Measurements from ENCODE around the gene UBE2F.
A peak's percentile ranks its signal among the peaks of the same experiment; 100 is the strongest.

The UBE2F gene

GRCh38 chr2:237934186-237934585 is 32.6 kb upstream of the UBE2F start:
- H3K4me3 ChIP-seq (replicated peaks in 1 of 2; ENCODE audit: low read depth in 2 of 2, low read length in 2 of 2) = no peak overlapping the region
- no peak for DNase-seq (ENCODE audit: low read depth in 2 of 2)
- TF ChIP-seq, protein P1, sequence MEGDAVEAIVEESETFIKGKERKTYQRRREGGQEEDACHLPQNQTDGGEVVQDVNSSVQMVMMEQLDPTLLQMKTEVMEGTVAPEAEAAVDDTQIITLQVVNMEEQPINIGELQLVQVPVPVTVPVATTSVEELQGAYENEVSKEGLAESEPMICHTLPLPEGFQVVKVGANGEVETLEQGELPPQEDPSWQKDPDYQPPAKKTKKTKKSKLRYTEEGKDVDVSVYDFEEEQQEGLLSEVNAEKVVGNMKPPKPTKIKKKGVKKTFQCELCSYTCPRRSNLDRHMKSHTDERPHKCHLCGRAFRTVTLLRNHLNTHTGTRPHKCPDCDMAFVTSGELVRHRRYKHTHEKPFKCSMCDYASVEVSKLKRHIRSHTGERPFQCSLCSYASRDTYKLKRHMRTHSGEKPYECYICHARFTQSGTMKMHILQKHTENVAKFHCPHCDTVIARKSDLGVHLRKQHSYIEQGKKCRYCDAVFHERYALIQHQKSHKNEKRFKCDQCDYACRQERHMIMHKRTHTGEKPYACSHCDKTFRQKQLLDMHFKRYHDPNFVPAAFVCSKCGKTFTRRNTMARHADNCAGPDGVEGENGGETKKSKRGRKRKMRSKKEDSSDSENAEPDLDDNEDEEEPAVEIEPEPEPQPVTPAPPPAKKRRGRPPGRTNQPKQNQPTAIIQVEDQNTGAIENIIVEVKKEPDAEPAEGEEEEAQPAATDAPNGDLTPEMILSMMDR (IDR thresholded peaks at IDR 0.05; ENCODE audit: low read depth, low read length) = no peak

- TF ChIP-seq, protein P1 (IDR thresholded peaks at IDR 0.05; ENCODE audit: low read depth, low read length) = no peak
- no peak overlapping the region for H3K4me3 ChIP-seq (replicated peaks in 1 of 2; ENCODE audit: low read depth in 2 of 2, low read length in 2 of 2)
- peak; percentile 26 to 37 for DNase-seq (ENCODE audit: low read depth in 2 of 2)
Measured at GRCh38 chr2:237935740-237936452, 30.9 kb upstream of the UBE2F start.

- no peak for DNase-seq (ENCODE audit: low read depth in 2 of 2)
Measured at GRCh38 chr2:237939251-237939650, 27.6 kb upstream of the UBE2F start.

DNA sequence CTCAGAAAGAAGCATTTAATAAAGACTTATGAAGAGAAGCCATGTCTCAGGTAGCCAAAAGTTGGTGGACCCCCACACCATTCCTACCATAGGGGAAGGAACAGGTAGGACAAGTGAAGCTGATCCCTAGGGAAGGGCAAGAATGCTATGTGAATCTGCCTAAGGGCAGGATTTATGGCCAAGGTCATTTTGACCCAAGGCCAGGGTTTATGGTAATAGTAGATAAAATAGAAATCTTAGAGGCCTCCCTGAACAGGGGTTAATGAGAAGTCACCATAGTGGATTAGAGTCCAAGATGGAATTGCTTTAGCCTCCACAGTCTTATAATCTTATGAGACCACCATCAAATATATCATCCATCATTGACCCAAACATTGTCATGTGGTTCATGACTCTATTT is 26.0 kb upstream of the UBE2F start:
- TF ChIP-seq, protein P1 (IDR thresholded peaks at IDR 0.05; ENCODE audit: low read depth, low read length) = no peak
- no peak for DNase-seq (ENCODE audit: low read depth in 2 of 2)

More at GRCh38 chr2:237939251-237939650, 27.6 kb upstream of the UBE2F start:
- TF ChIP-seq, protein P1 (IDR thresholded peaks at IDR 0.05; ENCODE audit: low read depth, low read length) = no peak
- no peak overlapping the region for H3K4me3 ChIP-seq (replicated peaks in 1 of 2; ENCODE audit: low read depth in 2 of 2, low read length in 2 of 2)

DNA sequence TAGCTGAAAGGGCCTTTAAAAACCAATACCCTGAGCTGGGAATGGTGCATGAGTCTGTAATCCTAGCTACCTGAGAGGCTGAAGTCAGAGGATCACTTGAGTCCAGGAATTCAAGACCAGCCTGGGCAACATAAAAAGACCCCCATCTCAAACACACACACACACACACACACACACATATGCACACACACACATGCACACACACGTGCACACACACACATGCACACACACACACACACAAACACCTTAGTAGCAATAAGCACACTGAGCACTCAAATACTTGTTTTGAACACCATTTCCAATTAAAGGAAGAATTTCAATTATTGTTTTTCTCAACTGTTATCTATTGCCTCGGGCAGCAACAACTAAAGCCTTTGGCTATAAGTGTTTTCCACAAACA is 25.6 kb upstream of the UBE2F start:
- DNase-seq (ENCODE audit: low read depth in 2 of 2) = no peak
- no peak overlapping the region for H3K4me3 ChIP-seq (replicated peaks in 1 of 2; ENCODE audit: low read depth in 2 of 2, low read length in 2 of 2)
- TF ChIP-seq, protein P1 (IDR thresholded peaks at IDR 0.05; ENCODE audit: low read depth, low read length) = no peak

More for the DNA sequence above, 26.0 kb upstream of the UBE2F start:
- no peak overlapping the region for H3K4me3 ChIP-seq (replicated peaks in 1 of 2; ENCODE audit: low read depth in 2 of 2, low read length in 2 of 2)

DNA sequence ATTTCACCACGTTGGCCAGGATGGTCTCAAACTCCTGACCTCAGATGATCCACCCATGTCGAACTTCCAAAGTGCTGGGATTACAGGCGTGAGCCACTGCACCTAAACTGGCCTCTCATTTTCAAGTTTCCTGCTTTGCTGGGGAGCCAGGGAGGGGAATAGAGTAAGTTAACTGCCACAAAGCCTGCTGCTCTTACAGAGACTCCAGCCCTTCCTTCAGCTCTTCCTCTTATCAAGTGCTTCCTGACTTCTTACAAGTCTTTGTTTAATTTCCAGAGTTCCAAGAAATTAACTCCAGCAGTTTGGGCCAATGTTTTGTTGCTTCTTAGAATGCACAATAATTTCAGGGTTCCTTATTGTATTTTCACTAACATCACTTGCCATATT is 24.3 kb upstream of the UBE2F start:
- DNase-seq (ENCODE audit: low read depth in 2 of 2) = peak in 1 of 2 donors; percentile 38
- TF ChIP-seq, protein P1 (IDR thresholded peaks at IDR 0.05; ENCODE audit: low read depth, low read length) = no peak
- H3K4me3 ChIP-seq (replicated peaks in 1 of 2; ENCODE audit: low read depth in 2 of 2, low read length in 2 of 2) = no peak overlapping the region
